Raji (cell line): ENCODE results near the gene NUBPL.

Experiments
- POLR2A ChIP-seq: IDR thresholded peaks from 2 replicates; pipeline ENCODE4 v1.6.1; 2011; ENCODE audit warnings: low read depth, low read length, control low read depth; ENCODE audit not compliant: insufficient read depth

Gene NUBPL

DNA sequence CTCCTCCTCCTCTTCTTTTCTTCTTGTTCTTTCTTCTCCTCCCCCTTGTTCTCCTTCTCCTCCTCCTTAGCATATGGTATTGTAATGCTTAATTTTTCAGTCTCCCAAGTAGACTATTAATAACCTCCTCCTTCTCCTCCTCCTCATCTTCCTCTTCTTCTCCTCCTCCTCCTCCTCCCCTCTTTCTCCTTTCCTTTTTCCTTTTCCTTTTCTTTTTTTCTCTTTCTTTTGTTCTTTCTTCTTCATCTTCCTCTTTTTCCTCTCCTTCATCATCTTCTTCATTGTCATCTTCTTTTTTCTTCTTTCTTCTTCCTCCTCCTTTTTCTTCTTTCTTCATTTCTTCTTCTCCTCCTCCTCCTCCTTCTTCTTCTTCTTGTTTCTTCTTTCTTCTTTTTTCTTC, 264.3 kb downstream of the NUBPL start:
- no peak for TF ChIP-seq POLR2A

GRCh38 chr14:31827325-31827724, 266.1 kb downstream of the NUBPL start:
- no peak for TF ChIP-seq POLR2A

DNA sequence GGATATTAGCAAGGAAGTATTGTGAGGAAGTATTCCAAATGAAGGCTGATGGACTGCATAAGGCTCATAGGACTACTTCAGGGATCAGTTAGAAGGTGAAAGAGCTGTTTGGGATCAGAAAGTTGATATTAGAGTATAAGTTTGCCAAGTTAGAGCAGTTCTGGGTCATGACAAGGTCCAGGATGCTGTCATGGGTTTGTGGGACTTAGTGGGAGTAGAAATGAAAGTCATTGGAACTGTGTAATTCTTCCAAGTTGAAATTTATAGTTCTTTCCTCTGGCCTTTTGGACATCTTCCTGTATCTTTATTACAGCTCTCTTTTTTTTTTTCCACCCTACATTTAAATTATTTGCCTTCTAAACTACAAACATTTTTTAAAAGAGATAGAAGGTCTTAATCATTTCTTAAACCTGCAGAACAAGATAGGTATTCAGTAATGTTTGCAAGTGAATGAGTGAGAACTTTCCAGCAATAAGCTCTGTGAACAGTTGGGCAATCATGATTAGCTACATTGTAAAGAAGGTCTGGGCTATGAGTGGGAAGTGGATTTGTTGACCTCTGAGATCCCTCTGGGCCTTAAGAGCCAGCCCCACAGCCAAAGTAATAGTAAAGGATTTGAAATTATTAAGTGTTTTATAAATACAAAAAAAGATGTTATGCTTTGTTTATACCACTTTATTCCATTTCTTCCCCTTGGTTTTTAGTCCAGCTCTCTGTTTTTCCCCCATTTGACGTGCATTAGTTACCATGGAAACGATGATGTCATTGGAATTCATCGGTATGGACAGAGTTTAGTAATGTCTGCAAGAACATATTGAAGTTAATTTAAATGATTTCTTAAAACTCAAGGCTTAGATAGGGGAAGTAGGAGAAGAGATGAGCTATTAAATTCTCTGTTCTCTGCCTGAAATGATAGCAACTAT, 268.0 kb downstream of the NUBPL start:
- no peak for TF ChIP-seq POLR2A

DNA sequence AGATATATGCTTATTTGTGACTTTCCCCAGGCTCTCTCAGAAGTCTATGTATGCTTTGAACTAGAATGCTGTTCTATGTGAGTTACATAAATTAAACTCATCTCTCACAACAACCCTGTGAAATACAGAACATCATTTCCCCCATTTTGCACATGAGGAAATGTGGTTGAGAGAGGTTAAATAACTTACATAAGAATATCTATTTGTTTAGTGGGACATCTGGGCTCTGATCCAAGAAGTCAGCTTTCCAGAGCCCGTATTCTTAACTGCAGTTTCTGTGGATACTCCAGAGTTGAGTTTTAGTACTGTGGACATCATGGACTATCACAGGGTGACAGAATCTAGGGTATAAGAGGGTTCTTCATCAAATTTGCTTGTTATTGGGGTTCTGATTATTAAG, 273.4 kb downstream of the NUBPL start:
- TF ChIP-seq POLR2A = no peak

DNA sequence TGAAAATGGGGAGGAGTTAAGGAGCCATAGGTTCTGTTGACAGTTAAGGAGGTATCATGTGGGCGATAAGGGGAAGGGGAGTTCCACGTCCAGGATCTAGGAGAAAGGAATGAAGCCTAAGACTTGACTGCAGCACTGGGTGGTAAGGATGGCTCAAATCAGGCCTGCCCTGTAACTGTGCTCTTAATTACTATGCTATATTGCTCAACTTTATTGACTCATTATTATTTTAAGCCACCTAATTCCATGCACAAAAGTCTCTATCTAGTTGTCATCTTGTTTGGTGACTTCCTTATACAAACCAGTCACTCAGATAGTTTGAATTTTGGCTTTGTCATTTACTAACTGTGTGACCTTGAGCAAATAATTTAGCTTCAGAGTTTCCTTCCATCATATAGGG, 273.8 kb downstream of the NUBPL start:
- no peak for TF ChIP-seq POLR2A

DNA sequence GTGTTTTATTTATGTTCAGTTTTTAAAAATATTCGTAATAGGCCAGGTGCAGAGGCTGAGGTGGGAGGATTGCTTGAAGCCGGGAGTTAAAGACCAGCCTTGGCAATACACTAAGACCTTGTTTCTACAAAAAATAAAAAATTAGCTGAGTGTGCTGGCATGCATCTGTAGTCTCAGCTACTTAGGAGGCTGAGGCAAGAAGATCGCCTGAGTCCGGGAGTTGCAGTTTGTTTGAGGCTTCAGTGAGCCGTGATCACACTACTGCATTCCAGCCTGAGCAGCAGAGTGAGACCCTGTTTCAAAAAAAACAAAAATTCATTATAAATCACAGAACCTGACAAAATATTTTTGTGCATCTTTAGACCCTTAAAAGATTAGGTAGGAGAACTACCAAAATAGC, 275.8 kb downstream of the NUBPL start:
- no peak for TF ChIP-seq POLR2A

GRCh38 chr14:31842899-31843298, 281.7 kb downstream of the NUBPL start:
- TF ChIP-seq POLR2A = no peak

DNA sequence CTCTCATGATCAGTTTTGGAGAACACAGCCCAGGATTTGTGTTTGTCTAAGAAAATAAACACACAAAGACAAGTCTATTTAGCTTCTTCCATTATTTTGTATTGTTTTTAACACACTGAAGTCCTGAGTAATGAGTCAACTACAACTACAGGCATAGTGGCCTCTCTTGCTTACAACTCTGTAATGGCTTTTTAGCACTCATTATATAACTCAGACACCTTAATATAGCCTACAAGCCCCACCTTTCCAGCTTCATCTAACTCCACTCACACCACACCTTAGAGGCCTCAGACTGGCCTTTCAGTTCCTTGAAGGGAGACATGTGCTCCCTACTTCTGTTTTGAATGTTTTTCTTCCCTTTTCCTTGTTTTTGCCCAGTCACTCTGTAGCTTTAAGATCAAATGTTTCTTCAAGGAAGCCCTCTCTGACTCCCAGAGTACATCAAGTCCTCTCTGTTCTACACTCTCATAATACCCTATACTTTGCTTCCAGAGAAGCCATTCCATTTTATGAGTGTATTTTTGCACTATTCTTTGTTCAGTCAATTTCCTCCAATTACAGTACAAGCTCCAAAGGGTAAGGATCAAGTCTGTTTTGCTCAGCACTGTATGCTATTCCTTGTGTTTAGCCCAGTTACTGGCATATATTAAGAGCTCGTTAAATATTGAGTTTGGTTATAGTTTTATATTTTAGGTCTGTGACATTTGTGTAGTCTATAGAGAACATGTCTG, 282.3 kb downstream of the NUBPL start:
- TF ChIP-seq POLR2A = no peak

- no peak for TF ChIP-seq POLR2A
These were observed 293.4 kb downstream of the NUBPL start for GRCh38 chr14:31854508-31855075.

DNA sequence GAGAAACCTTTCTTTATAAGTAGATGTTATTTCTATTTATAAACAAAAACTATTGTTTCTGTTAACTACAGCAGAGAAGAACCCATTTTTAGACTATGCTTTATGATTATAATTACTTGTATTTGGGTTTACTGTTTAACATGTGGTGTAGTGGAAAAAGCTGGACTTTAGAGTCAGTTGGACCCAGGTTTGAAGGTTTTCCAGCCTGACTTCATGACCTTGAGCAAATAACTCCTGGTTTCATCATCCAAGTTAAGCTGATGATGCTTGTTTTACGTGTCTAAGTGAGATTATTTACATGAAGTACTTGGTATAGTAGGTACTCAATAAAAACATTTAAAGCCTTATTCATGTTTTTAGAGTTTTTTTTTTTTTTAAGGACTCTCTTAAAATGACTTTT, 294.1 kb downstream of the NUBPL start:
- TF ChIP-seq POLR2A = no peak

DNA sequence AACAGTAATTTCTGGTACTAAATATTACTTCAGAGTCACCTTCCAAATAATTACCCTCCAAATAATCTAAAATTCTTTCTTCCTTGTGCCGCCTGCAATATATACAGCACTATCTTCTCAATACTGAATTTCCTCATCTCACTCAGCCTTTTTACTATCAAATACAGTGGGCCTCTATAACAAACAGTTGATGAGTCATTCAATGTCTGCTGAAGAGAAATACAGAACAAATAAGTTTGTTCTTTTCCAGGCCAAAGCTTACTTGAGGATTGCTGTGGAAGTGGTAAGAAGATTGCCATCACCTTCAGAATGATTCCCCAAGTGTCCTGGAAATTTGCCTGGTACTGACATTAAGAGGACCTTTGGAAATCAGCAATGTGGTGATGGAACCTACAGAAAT, 297.7 kb downstream of the NUBPL start:
- TF ChIP-seq POLR2A = no peak

- no peak for TF ChIP-seq POLR2A
These were observed 304.0 kb downstream of the NUBPL start for GRCh38 chr14:31864937-31865855.

DNA sequence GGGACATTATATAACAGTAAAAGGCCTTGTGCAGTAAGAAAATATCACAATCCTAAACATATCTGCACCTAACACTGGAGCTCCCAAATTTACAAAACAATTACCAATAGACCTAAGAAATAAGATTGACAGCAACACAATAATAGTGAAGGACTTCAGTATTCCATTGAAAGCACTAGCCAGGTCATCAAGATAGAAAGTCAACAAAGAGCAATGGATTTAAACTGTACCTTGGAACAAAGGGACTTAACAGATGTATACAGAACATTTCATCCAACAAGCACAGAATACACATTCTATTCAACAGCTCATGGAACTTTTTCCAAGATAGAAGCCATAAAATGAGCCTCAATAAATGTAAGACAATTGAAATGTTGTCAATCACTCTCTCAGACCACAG, 306.4 kb downstream of the NUBPL start:
- no peak for TF ChIP-seq POLR2A

DNA sequence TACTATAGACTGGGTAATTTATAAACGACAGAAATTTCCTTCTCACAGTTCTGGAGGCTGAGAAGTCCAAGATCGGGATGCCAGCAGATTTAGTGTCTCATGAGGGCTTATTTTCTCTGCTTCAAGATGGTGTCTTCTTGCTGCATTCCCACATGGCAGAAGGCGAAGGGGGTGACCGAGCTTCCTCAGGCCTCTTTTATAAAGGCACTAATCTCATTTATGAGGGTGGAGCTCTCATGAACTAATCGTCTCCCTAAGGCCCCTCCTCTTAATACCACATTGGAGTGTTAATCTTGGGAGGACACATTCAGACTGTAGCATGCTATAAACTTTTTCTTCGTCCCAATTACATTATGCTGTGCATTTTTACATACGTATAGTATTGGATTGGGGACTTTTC, 315.5 kb downstream of the NUBPL start:
- no peak for TF ChIP-seq POLR2A

DNA sequence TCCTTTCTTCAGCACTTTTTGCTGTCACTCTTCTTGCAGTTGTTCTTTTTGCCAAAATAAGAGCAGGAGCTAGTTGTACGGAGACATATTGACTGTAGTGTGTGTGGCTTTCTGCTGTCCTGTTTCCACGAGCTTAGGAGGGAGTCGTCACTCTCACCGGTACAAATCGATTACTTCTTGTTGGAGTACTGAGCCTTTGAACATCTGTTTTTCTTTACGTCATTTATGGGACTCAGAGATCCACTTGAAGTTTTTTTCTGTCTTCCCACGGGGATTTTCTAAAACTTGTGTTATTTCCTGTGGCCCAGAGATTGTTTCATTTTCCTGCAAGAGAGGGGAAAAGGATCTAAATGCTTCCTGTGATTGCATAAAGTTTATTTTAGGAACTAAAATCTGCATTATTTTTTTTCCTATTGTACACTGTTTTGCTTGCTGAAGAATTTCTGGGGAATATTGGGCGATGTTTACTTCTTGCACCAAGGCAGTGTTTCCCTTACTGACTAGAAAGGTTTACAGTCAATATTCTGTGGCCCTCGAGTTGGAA, 316.1 kb downstream of the NUBPL start:
- no peak for TF ChIP-seq POLR2A
